Caki2 (cell line): ENCODE results near the gene RING1. TPM values are rescaled to one million over a fixed set of nuclear protein-coding genes. Genes with fewer than 3 reads are reported as not detected.

Experiments
- DNase-seq: peaks from one replicate; pipeline ENCODE4 v3.0.0-alpha.2; 2015; ENCODE audit warnings: low read depth
- in situ Hi-C: cut with HindIII; loops from 2 replicates; pipeline ENCODE4 v1.10.0; 2016; ENCODE audit warnings: low sequenced_read_pairs, low pct_unique_long_range_greater_than_20kb, mixed read lengths
- total RNA-seq: library from RNA; depleted of rRNA; stranded (reverse); fragments of >200 nt; shearing (Covaris generic); gene quantifications from 2 replicates; pipeline ENCODE4 v1.2.3, GENCODE V29; 2014; ENCODE audit warnings: low replicate concordance

The RING1 gene
- total RNA-seq, 1 experiment from 2014 or later, result 56.9 TPM

DNA sequence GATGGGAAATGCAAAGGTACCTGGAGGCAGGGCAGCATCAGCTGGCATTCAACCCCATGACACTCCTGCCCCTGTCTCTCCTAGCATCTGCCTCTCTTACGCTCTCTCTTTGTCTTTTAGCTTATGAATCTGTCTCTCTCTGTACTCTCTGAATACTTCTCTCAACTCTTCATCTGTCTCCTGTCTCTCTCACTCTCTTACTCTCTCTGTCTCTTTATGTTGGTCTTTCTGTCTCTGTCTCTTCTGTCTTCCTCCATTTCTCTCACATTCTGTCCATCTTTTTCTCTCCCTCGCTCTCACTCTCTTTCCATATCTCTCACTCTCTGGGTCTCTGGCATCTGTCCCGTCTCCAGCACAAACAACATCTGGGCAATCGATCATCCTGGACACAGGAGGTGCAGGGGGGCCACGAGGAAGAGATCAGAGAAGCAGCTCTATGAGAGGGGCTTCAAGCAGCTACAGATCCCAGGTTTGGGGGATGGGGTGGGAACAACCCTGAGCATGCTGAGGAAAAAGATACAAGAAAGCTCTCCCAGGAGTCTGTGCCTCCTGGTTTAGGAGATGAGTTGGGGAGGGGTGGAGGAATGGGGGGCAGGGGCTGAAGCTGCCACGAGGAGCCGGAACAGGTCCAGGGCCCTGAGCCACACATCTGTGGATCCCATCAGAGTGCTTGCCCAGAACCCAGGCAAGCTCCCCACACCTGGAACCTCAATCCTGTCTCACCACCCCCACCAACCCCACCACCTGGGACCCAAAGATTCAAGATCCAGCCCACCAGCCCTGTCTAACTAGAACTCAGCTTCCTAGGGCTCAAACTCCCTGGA, 18.5 kb upstream of the RING1 start:
- DNase-seq, result no peak
- in situ Hi-C loops, result no loop called here

GRCh38 chr6:33190504-33191107, 17.7 kb upstream of the RING1 start:
- in situ Hi-C loops, result no loop called here
- no peak for DNase-seq

GRCh38 chr6:33191383-33192104, 16.8 kb upstream of the RING1 start:
- in situ Hi-C loops, result no loop called here
- DNase-seq, result no peak

GRCh38 chr6:33192105-33192646, 16.1 kb upstream of the RING1 start, which contains the start of gene COL11A2:
Gene COL11A2 (minus strand): TSS chr6:33192467. CDS start chr6:33192240, 227 bp downstream.
- in situ Hi-C loops, result no loop called here
- no peak for DNase-seq

GRCh38 chr6:33192671-33193602, 15.4 kb upstream of the RING1 start:
- in situ Hi-C loops, result no loop called here
- no peak for DNase-seq

DNA sequence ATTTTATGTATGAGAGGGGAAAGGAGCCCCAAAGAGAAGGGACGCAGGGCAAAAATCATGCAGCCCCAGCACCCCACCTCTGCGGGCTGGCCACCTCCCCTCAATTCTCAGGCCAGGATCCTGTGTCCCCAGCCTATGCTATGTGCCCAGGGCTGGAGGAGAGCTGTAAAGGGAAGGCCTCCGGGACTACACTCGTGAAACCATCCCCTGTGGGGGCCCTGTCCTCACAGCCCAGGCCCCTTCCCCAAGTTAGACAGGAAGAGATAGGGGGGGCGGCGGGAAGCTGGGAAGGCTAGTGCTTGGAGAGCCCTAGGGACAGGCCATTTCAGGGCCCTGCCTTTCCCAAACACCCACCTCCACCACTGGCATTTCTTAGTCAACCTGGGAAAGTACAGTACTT, 14.7 kb upstream of the RING1 start:
- no peak for DNase-seq
- in situ Hi-C loops, result no loop called here

DNA sequence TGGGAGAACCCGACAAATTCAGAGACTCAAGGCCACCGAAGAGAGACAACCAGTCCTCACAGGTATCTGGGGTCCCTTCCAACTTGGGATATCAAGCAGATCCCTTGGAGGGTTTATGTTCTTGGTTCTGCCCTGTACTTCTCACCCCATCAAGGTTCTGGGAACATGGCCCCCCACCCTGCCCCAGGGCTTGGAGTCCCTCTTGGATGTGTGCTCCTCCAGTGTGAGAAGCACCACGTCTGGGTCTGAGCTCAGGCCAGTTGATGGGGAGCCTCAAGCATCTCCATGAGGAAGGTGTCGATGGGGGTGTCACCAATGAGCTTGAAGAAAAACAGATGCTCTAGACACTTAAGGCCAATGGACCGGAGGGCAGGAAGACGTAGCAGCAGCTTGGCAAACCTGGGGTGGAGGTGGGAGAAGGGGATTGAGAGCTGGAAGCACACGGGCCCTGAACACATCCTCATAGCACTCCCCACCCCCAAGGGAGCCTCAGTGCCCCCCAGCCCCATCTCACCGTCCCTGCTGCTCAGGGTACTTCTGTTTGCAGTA, 13.8 kb upstream of the RING1 start:
- in situ Hi-C loops, result no loop called here
- no peak for DNase-seq

DNA sequence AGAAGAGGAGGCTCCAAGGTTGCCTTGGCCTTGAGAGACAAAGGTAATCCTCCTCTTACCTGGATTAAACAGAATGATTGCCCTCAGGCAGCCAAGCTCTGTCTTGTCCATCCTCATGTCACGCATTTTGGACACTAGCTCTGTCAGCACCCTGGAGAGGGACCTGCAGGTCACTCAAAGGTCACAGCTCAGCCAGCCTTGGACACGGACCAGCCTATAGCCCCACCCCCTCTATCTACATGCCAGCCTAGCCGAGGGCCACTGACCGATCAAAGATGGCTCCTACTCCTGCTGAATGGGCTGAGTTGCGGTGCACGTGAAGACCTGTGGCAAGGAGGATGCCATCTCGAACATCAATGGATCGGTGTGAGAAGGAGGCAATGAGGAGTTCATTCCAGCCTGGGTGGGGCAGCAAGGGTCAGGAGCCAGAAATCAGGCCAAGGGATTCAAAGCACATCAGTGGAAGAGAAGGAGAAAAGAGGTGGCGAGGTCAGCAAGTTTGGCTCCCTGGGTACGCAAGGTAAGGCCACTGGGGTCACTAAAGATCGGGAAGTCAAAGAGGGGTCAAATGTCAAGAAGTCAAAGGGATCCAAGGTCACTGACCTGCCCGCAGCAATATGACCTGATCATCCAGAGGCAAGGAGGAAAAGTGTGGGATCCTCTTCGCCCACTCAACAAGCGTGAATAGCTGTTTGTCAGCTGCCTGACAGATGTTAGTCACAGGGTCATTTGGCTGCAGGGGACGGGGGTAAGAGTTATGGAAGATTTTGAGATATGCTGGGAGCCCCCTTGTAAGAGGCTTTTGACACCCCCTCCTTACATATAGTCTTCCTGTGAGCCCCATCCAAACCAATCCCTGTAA, 12.8 kb upstream of the RING1 start:
- in situ Hi-C loops, result no loop called here
- DNase-seq, result no peak

- peak; percentile 69 for DNase-seq
- in situ Hi-C loops, result no loop called here
Observed at GRCh38 chr6:33197431-33198048, 10.8 kb upstream of the RING1 start.

DNA sequence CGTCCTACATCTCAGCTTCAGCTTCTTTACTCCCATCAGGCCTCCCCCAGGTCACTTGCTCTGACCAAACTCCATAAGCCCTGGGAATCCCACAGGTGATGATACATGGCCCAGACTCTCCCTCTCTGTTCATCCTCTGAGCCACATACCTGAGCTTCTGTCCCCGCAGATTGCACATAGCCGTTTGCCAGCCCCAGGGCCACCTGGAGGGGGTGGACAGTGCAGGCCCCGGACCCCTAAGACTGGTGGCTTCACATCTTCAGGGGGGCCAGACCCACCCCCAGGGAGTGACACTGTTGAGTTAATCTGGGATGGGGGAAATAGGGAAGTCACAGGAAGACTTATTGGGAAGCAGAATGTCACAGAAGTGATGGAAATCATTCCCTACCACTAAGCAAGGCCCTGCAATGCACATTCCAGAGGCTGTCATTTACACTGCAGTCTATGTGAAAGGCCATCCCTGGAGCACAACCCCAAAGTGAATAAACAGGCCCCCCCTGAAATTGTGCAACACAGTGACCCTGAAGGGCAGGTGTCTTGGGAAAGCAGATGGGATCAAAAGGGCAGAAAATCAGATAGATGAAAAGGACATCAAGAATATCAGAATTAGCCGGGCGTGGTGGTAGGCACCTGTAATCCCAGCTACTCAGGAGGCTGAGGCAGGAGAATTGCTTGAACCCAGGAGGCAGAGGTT, 10.0 kb upstream of the RING1 start:
- in situ Hi-C loops, result no loop called here
- no peak for DNase-seq

- DNase-seq, result no peak
- in situ Hi-C loops, result no loop called here
Observed at GRCh38 chr6:33198853-33199436, 9.4 kb upstream of the RING1 start.

DNA sequence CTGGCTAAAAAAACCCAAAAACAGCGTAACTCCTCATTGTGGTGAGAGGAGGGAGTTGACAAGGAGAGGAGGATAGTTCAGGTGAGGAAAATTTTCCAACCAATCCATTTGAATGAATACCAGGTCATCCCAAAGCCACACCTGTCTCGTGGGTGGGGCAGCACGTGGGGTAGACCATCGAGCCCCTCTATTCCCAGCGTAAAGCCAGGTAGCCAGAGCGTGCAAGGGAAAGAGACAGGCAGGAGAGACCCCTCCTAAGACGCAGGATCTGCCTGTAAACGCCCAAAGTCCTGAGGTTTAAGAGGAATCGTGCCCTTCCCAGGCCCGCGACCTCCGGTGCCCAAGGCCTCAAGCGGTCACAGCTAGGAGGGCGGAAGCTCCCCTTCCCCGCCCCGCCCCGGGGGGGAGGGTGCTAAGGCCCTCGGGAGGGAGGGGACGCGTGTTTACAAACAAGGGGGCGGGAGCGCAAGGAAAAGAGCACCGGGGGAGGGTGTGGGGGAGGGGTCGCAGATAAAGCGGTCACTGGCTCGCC, 8.5 kb upstream of the RING1 start:
- DNase-seq, result peak; percentile 70
- in situ Hi-C loops, result no loop called here

DNA sequence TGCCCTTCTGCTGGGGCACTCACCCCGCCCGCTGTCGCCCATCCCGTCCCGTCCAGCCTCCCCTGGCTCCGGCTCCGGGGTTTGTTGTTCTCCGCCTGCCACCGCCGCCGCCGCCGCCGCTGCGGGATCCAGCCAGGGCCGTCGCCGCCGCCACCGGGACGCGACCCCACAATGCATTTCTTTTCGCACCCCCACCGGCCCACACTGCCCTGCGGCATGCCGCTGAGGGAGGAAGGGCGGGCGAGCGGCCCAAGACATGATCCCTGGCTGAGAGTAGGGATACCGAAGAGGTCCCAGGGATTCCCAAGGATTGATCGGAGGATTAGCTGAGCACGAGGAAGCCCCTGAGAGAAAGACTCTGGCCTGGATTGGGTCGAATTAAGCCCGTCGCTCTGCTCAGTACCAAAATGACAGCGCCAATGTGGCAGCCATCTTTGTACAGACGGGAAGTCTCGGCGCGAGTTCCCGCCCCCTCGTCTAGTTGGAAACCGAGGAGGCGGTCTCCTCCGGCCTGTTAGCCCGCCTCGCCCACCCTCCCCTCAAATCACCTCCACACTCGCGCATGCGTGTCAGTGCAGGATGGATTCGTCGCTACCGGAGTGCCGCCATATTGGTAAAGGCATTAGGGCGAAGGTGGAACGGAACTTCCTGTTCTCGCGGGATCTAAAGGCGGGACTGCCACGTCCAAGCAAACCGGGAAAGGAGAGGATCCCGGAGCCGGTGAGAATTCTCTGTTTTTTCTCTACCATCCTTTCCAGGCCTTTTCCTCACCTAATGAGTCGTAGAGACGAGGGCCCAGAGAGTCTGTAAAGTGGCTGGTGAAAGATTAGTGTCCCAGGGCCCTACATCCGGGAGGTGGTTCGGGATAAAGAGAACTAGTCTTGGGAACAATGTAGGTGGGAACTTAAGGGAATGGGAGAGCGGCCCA, 7.8 kb upstream of the RING1 start, which contains the start of the genes RXRB and SLC39A7:
RXRB (minus strand) TSS at position 447 of the 928 bp plus-strand sequence; CDS start at position 258, 189 bp downstream.
SLC39A7 (plus strand) TSS at position 649 of the 928 bp plus-strand sequence. CDS start 379 bp downstream, outside the sequence.
- DNase-seq, result peak; percentile 99
- in situ Hi-C loops, result no loop called here

GRCh38 chr6:33201147-33201545, 7.2 kb upstream of the RING1 start:
- DNase-seq, result no peak
- in situ Hi-C loops, result no loop called here
